ENCODE results near the gene IGF1. TPM values are rescaled to one million over a fixed set of nuclear protein-coding genes. Genes with fewer than 3 reads are reported as not detected.

Gene IGF1
- total RNA-seq, 4 donors from 2014 or later = 15.4 to 79.4 (median 45.3) TPM

DNA sequence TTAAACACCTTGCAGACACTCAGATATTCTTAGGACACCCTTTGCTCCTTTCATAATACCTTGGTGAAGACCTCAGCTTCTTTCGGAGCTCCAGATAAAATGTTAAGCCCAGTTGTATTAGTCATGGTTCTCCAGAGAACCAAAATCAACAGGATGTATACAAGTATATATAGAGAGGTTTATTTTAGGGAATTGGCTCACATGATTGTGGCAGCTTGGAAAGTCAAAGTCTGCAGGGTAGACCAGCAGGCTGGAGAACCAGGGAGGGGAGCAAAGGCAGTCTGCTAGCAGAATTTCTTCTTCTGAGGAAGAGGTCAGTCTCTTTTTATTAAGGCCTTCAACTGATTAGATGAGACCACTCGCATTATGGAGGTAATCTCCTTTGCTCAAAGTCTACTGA lies 6.9 kb upstream of the IGF1 start:
- no peaks in the 10 kb centered on the region for H3K27me3 ChIP-seq
- H3K27ac ChIP-seq (replicated peaks in 1 of 4) = no peak overlapping the region
- WGBS = 88% methylated on average over 2 of the region's 2 CpGs
- no peak overlapping the region for H3K4me3 ChIP-seq
- intact Hi-C loops (cut with DNase I) = no loop called here
- no peak for TF ChIP-seq POLR2AphosphoS5 (IDR thresholded peaks at IDR 0.05)
- no peak for TF ChIP-seq CTCF (IDR thresholded peaks at IDR 0.05)
- TF ChIP-seq POLR2A (IDR thresholded peaks at IDR 0.05; ENCODE audit: low read depth) = no peak
- TF ChIP-seq EP300 (IDR thresholded peaks at IDR 0.05) = no peak
- peaks cover 0 to 10% (median 3%) of the 10 kb centered on the region in 4 donors for H3K4me1 ChIP-seq
- H3K36me3 ChIP-seq = no peaks in the 10 kb centered on the region
- DNase-seq (ENCODE audit: extremely low spot score) = no peak
- no peaks in the 10 kb centered on the region for H3K9me3 ChIP-seq

DNA sequence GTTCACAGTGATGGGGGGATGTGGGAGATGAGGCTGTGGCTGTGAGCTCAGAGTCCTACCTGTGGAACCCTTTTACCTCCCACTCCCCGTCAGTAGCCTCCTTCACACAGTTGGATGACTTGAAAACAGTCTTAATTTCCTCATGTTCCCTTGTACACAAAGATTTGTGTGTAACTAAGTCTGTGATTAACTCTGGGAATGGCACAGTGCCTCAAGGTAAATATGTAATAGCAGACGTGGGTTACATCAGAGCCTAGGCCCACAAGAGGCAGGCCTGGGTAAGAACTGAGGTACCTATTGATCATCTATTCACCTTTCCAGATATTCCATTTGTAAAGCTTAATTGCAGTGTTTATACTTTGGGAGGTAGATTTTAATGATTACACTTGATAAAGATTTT lies 5.8 kb upstream of the IGF1 start:
- no peaks in the 10 kb centered on the region for H3K36me3 ChIP-seq
- intact Hi-C loops (cut with DNase I) = no loop called here
- 87% methylated on average over 2 of the region's 2 CpGs for WGBS
- DNase-seq (ENCODE audit: extremely low spot score) = no peak
- TF ChIP-seq POLR2AphosphoS5 (IDR thresholded peaks at IDR 0.05) (no peak), CTCF (IDR thresholded peaks at IDR 0.05) (no peak), EP300 (IDR thresholded peaks at IDR 0.05) (no peak), POLR2A (IDR thresholded peaks at IDR 0.05; ENCODE audit: low read depth) (no peak)
- no peaks in the 10 kb centered on the region for H3K9me3 ChIP-seq
- H3K27ac ChIP-seq (replicated peaks in 1 of 4) = no peak overlapping the region
- H3K4me1 ChIP-seq = peaks cover 0 to 10% (median 4%) of the 10 kb centered on the region in 4 donors
- H3K27me3 ChIP-seq = no peaks in the 10 kb centered on the region
- H3K4me3 ChIP-seq = no peak overlapping the region

- no peaks in the 10 kb centered on the region for H3K9me3 ChIP-seq
- H3K4me3 ChIP-seq = peak overlapping the region; percentile 20 to 40 (median 29)
- H3K36me3 ChIP-seq = no peaks in the 10 kb centered on the region
- H3K27ac ChIP-seq (replicated peaks in 1 of 4) = peak overlapping the region; percentile 33 to 64 (median 54)
- H3K4me1 ChIP-seq = peaks cover 7 to 26% (median 20%) of the 10 kb centered on the region in 4 donors
- TF ChIP-seq POLR2A (IDR thresholded peaks at IDR 0.05; ENCODE audit: low read depth) = no peak
- no peak for TF ChIP-seq EP300 (IDR thresholded peaks at IDR 0.05)
- TF ChIP-seq CTCF (IDR thresholded peaks at IDR 0.05) = peak; percentile 73 to 97 (median 89)
- intact Hi-C loops (cut with DNase I) = loop anchor here (5.0 kb wide), 1 partner anchor 547 kb away; no protein-coding TSS in a partner anchor
- peak; percentile 94 for DNase-seq (ENCODE audit: extremely low spot score)
- H3K27me3 ChIP-seq = no peaks in the 10 kb centered on the region
- WGBS = 12% methylated on average over 12 of the region's 12 CpGs
Measured at GRCh38 chr12:102484428-102484958, 4.1 kb upstream of the IGF1 start.

DNA sequence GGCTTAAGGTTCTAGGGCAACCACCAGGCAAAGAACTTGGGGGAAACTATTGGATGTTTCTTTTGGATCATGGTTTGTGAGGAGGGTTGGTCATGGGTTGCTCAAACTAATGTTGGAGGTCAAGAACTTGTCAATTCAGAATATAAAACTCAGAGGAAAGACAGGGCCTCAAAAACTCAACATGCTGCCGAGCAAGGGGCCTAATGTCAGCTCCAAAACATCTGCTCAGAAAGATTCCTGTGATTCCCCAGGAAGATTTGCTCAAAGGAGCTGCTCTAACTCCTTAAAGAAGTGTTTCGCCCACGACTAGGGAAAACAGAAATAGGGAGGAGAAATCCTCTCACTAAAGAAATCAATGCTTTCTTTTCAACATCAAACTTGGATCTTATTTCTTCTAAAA lies 3.7 kb upstream of the IGF1 start:
- intact Hi-C loops (cut with DNase I) = loop anchor here (5.0 kb wide), 1 partner anchor 547 kb away; no protein-coding TSS in a partner anchor
- TF ChIP-seq POLR2A (IDR thresholded peaks at IDR 0.05; ENCODE audit: low read depth) (no peak), POLR2AphosphoS5 (IDR thresholded peaks at IDR 0.05) (no peak), EP300 (IDR thresholded peaks at IDR 0.05) (no peak), CTCF (IDR thresholded peaks at IDR 0.05) (no peak)
- Histone ChIP-seq H3K27me3 (no peaks in the 10 kb centered on the region), H3K4me3 (peak overlapping the region; percentile 20 to 40 (median 29)), H3K27ac (replicated peaks in 1 of 4) (peak overlapping the region; percentile 33 to 64 (median 54)), H3K9me3 (no peaks in the 10 kb centered on the region), H3K4me1 (peaks cover 7 to 31% (median 25%) of the 10 kb centered on the region in 4 donors), H3K36me3 (no peaks in the 10 kb centered on the region)
- DNase-seq (ENCODE audit: extremely low spot score) = no peak
- WGBS = 57% methylated on average over 3 of the region's 3 CpGs

GRCh38 chr12:102483466-102483865 lies 3.1 kb upstream of the IGF1 start:
- H3K9me3 ChIP-seq = no peaks in the 10 kb centered on the region

More at GRCh38 chr12:102483466-102483865, 3.1 kb upstream of the IGF1 start:
- Histone ChIP-seq H3K27ac (replicated peaks in 1 of 4) (no peak overlapping the region), H3K27me3 (no peaks in the 10 kb centered on the region), H3K4me3 (no peak overlapping the region), H3K4me1 (peaks cover 7 to 35% (median 31%) of the 10 kb centered on the region in 4 donors), H3K36me3 (no peaks in the 10 kb centered on the region)
- DNase-seq (ENCODE audit: extremely low spot score) = no peak
- intact Hi-C loops (cut with DNase I) = loop anchor here (5.0 kb wide), 1 partner anchor 546 kb away; no protein-coding TSS in a partner anchor
- WGBS = 97% methylated on average over 2 of the region's 2 CpGs
- TF ChIP-seq CTCF (IDR thresholded peaks at IDR 0.05) (no peak), POLR2AphosphoS5 (IDR thresholded peaks at IDR 0.05) (no peak), EP300 (IDR thresholded peaks at IDR 0.05) (no peak), POLR2A (IDR thresholded peaks at IDR 0.05; ENCODE audit: low read depth) (no peak)
